Upper lobe of right lung (tissue), 1 donor: Measurements from ENCODE around the gene SMAGP. TPM values are rescaled to one million over a fixed set of nuclear protein-coding genes. Genes with fewer than 3 reads are reported as not detected.
A peak's percentile ranks its signal among the peaks of the same experiment; 100 is the strongest.
"Not testable (repeated sequence)": the region's sequence is repeated elsewhere in the genome, so short reads cannot be mapped to it uniquely, and the experiment has no call there.

ENCODE experiments used
- ATAC-seq: fragments of 200-7000 bp; cut with Tn5 transposase; one replicate; pipeline ENCODE4 v1.9.1; 2020; ENCODE audit warnings: mild to moderate bottlenecking, moderate library complexity
- DNase-seq: peaks from one replicate; pipeline ENCODE4 v3.0.0-alpha.2; 2020
- H3K27ac ChIP-seq: fragments of 200-600 bp; one replicate; pipeline ENCODE4 v1.8.0; 2022
- H3K27me3 ChIP-seq: fragments of 200-600 bp; one replicate; pipeline ENCODE4 v1.8.0; 2022; ENCODE audit warnings: mild to moderate bottlenecking
- H3K36me3 ChIP-seq: fragments of 200-600 bp; one replicate; pipeline ENCODE4 v1.8.0; 2022
- H3K4me1 ChIP-seq: fragments of 200-600 bp; one replicate; pipeline ENCODE4 v1.8.0; 2022
- H3K4me3 ChIP-seq: fragments of 200-600 bp; one replicate; pipeline ENCODE4 v1.8.0; 2022; ENCODE audit warnings: mild to moderate bottlenecking
- H3K9me3 ChIP-seq: fragments of 200-600 bp; one replicate; pipeline ENCODE4 v1.8.0; 2022
- CTCF ChIP-seq: fragments of 200-600 bp; IDR thresholded peaks from one replicate; pipeline ENCODE4 v1.8.0; 2022; ENCODE audit warnings: antibody characterized with exemption
- intact Hi-C: fragments of 100-400 bp; cut with DNase I; formaldehyde crosslinking; loops from one replicate; pipeline ENCODE4 v1.11.0; 2022
- total RNA-seq: library from RNA; stranded (reverse); fragmentation: NEBNext Ultra II Directional; extraction: Animal tissue kit (Norgen Biotek cat#: 25700); gene quantifications from one replicate; pipeline ENCODE4 v1.2.1, GENCODE V29; 2021
- donor health status: DM: no; HTN: yes; CAD: no; lungs with severe emphysema.

The SMAGP gene
- total RNA-seq, 1 donor from 2014 or later, result 34.2 TPM

GRCh38 chr12:51306507-51306906 lies 36.3 kb upstream of the SMAGP start:
- no peaks in the 10 kb centered on the region for H3K36me3 ChIP-seq
- ATAC-seq, result no peak
- H3K27me3 ChIP-seq, result no peaks in the 10 kb centered on the region
- no peak for TF ChIP-seq CTCF
- intact Hi-C loops, result no loop called here
- no peak for DNase-seq
- H3K9me3 ChIP-seq, result no peaks in the 10 kb centered on the region
- H3K4me1 ChIP-seq, result no peaks in the 10 kb centered on the region
- no peak overlapping the region for H3K27ac ChIP-seq
- H3K4me3 ChIP-seq, result no peak overlapping the region

- peaks cover 12% of the 10 kb centered on the region for H3K36me3 ChIP-seq
- H3K9me3 ChIP-seq, H3K4me3 ChIP-seq, intact Hi-C loops, H3K4me1 ChIP-seq, DNase-seq, H3K27ac ChIP-seq, H3K27me3 ChIP-seq, ATAC-seq: not testable (repeated sequence)
Observed at GRCh38 chr12:51300768-51301167, 30.6 kb upstream of the SMAGP start.

- ATAC-seq (no peak), DNase-seq (no peak)
- peaks cover 12% of the 10 kb centered on the region for H3K36me3 ChIP-seq
- no peaks in the 10 kb centered on the region for H3K4me1 ChIP-seq
- H3K27me3 ChIP-seq, result no peaks in the 10 kb centered on the region
- H3K27ac ChIP-seq, result no peak overlapping the region
- no peaks in the 10 kb centered on the region for H3K9me3 ChIP-seq
- H3K4me3 ChIP-seq, result no peak overlapping the region
- TF ChIP-seq CTCF, result no peak
- intact Hi-C loops, result no loop called here
Observed at GRCh38 chr12:51295651-51296050, 25.4 kb upstream of the SMAGP start.

GRCh38 chr12:51294097-51294496 lies 23.9 kb upstream of the SMAGP start:
- H3K27me3 ChIP-seq, intact Hi-C loops, H3K4me1 ChIP-seq, H3K4me3 ChIP-seq, H3K9me3 ChIP-seq, ATAC-seq, H3K27ac ChIP-seq, DNase-seq: not testable (repeated sequence)
- peaks cover 10% of the 10 kb centered on the region for H3K36me3 ChIP-seq

GRCh38 chr12:51293696-51294095 lies 23.5 kb upstream of the SMAGP start:
- DNase-seq, result no peak

GRCh38 chr12:51291603-51292513 lies 21.6 kb upstream of the SMAGP start:
- H3K36me3 ChIP-seq, H3K4me1 ChIP-seq, H3K4me3 ChIP-seq, intact Hi-C loops, H3K9me3 ChIP-seq, H3K27ac ChIP-seq, H3K27me3 ChIP-seq: not testable (repeated sequence)
- DNase-seq (peak; percentile 81), ATAC-seq (peak; percentile 96)

More at GRCh38 chr12:51293696-51294095, 23.5 kb upstream of the SMAGP start:
- no peak for TF ChIP-seq CTCF
- intact Hi-C loops, result no loop called here
- Histone ChIP-seq H3K36me3 (peaks cover 9% of the 10 kb centered on the region), H3K27me3 (no peaks in the 10 kb centered on the region), H3K27ac (no peak overlapping the region), H3K4me3 (no peak overlapping the region), H3K9me3 (no peaks in the 10 kb centered on the region), H3K4me1 (no peaks in the 10 kb centered on the region)
- ATAC-seq, result no peak

- Histone ChIP-seq H3K27me3 (no peaks in the 10 kb centered on the region), H3K9me3 (no peaks in the 10 kb centered on the region), H3K4me3 (no peak overlapping the region), H3K27ac (no peak overlapping the region), H3K36me3 (peaks cover 2% of the 10 kb centered on the region), H3K4me1 (peaks cover 3% of the 10 kb centered on the region)
- ATAC-seq (no peak), DNase-seq (no peak)
- no peak for TF ChIP-seq CTCF
- intact Hi-C loops, result no loop called here
Observed at GRCh38 chr12:51285843-51286242, 15.6 kb upstream of the SMAGP start.
